Hepatocyte (in vitro differentiated cells): ENCODE measurements around the gene ABCA3.

ENCODE experiments used
- EZH2 ChIP-seq: fragments of 200-600 bp; sonication (generic); IDR thresholded peaks from 2 replicates; pipeline ENCODE4 v1.6.1; 2016; ENCODE audit warnings: antibody characterized with exemption, mild to moderate bottlenecking, borderline replicate concordance
- TF ChIP-seq, protein P1 (sequence below): fragments of 200-600 bp; sonication (generic); IDR thresholded peaks from 2 replicates; pipeline ENCODE4 v1.5.1; 2016; ENCODE audit warnings: antibody characterized with exemption, mild to moderate bottlenecking; ENCODE audit not compliant: poor library complexity

DNA sequence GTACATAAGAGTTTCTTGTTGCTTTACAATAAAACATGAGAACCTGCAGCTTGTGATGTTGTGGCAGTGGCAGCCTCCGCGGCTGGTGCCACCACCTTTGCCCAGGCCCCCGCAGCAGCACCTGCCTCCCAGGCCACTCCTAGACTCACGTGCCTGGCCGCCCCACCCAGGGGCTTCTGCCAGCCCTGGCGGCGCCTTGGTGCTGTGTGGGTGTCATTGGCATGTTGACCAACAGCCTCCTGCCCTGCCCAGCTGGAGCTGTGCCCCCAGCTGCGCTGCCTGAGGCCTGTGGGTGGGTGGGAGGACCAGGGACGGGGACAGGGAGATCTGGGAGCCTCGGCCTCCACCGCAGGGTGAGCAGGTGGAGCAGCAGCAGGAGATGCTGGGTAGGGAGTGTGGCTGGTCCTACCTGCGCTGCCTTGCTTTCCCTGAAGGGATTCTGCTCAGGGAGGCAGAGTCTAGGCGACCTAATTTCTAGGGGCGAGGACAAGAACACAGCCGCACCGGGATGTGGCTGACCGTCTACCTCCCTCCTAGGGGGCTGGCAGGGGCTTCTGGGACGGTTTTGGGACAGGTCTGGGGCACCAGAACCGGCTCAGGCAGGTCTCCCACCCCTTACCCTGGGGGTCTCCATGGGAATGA is 104.7 kb downstream of the ABCA3 start:
- TF ChIP-seq, protein P1, sequence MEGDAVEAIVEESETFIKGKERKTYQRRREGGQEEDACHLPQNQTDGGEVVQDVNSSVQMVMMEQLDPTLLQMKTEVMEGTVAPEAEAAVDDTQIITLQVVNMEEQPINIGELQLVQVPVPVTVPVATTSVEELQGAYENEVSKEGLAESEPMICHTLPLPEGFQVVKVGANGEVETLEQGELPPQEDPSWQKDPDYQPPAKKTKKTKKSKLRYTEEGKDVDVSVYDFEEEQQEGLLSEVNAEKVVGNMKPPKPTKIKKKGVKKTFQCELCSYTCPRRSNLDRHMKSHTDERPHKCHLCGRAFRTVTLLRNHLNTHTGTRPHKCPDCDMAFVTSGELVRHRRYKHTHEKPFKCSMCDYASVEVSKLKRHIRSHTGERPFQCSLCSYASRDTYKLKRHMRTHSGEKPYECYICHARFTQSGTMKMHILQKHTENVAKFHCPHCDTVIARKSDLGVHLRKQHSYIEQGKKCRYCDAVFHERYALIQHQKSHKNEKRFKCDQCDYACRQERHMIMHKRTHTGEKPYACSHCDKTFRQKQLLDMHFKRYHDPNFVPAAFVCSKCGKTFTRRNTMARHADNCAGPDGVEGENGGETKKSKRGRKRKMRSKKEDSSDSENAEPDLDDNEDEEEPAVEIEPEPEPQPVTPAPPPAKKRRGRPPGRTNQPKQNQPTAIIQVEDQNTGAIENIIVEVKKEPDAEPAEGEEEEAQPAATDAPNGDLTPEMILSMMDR, result no peak
- no peak for TF ChIP-seq EZH2
